ENCODE data around the gene PIK3CB.

DNA sequence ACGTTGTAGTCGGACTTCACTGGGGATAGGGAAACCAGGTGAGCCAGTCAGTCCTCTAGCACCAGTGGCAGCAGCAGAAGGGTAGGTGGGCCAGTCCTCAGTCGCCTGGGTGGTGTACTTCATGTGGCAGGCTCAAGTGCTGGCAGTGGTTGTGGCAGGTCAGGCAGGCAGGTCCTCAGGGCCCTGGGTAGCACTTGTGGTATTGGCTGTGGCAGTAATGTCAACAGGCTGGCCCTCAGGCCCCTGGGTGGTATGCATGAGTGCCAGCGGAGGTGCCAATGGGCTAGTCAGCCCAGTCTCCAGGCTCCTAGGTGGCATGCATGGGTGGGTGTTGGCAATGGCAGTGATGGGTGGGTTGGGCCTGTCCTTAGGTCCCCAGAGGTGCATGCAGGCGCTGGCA, 185.6 kb downstream of the PIK3CB start:
- TF ChIP-seq CTCF (IDR thresholded peaks at IDR 0.05), result no peak
- TF ChIP-seq ZFX (IDR thresholded peaks at IDR 0.05; ENCODE audit: borderline replicate concordance), result no peak

Data from 22Rv1 (cell line).